ENCODE data around the gene ITGAL.

The ITGAL gene

GRCh38 chr16:30437511-30438046 is 35.0 kb upstream of the ITGAL start:
- Histone ChIP-seq H3K27ac (ENCODE audit: low read length) (no peak overlapping the region), H3K9ac (ENCODE audit: low read depth, low read length) (no peak overlapping the region), H3K9me3 (ENCODE audit: insufficient read depth, low read length, severe bottlenecking) (no peaks in the 10 kb centered on the region), H3K36me3 (ENCODE audit: insufficient read depth, low read length) (no peaks in the 10 kb centered on the region), H3K4me3 (ENCODE audit: low read depth in 1 of 2, low read length in 2 of 2) (no peak overlapping the region), H4K20me1 (ENCODE audit: insufficient read depth, low read length) (no peaks in the 10 kb centered on the region), H3K79me2 (ENCODE audit: insufficient read depth, low read length) (no peaks in the 10 kb centered on the region), H3K27me3 (ENCODE audit: insufficient read depth, low read length, poor library complexity) (no peaks in the 10 kb centered on the region), H2AFZ (ENCODE audit: low read depth, low read length) (no peak overlapping the region), H3K4me2 (ENCODE audit: insufficient read depth, low read length) (no peak overlapping the region), H3K4me1 (ENCODE audit: insufficient read depth, low read length) (no peaks in the 10 kb centered on the region)
- ATAC-seq (ENCODE audit: insufficient read depth, low read depth) (no peak), DNase-seq (no peak)
- TF ChIP-seq EZH2 (IDR thresholded peaks at IDR 0.05; ENCODE audit: borderline replicate concordance, low read depth, low read length, severe bottlenecking), result no peak
- TF ChIP-seq, protein P1, sequence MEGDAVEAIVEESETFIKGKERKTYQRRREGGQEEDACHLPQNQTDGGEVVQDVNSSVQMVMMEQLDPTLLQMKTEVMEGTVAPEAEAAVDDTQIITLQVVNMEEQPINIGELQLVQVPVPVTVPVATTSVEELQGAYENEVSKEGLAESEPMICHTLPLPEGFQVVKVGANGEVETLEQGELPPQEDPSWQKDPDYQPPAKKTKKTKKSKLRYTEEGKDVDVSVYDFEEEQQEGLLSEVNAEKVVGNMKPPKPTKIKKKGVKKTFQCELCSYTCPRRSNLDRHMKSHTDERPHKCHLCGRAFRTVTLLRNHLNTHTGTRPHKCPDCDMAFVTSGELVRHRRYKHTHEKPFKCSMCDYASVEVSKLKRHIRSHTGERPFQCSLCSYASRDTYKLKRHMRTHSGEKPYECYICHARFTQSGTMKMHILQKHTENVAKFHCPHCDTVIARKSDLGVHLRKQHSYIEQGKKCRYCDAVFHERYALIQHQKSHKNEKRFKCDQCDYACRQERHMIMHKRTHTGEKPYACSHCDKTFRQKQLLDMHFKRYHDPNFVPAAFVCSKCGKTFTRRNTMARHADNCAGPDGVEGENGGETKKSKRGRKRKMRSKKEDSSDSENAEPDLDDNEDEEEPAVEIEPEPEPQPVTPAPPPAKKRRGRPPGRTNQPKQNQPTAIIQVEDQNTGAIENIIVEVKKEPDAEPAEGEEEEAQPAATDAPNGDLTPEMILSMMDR (IDR thresholded peaks at IDR 0.05; ENCODE audit: borderline replicate concordance, extremely low read depth, low read length, poor library complexity, severe bottlenecking), result no peak

- no peak for DNase-seq
- peaks cover 8% of the 10 kb centered on the region for H3K79me2 ChIP-seq (ENCODE audit: insufficient read depth, low read length)
- no peaks in the 10 kb centered on the region for H3K9me3 ChIP-seq (ENCODE audit: insufficient read depth, low read length, severe bottlenecking)
- no peaks in the 10 kb centered on the region for H3K27me3 ChIP-seq (ENCODE audit: insufficient read depth, low read length, poor library complexity)
- no peak overlapping the region for H3K4me3 ChIP-seq (ENCODE audit: low read depth in 1 of 2, low read length in 2 of 2)
- H3K36me3 ChIP-seq (ENCODE audit: insufficient read depth, low read length), result peaks cover 10% of the 10 kb centered on the region
- ATAC-seq (ENCODE audit: insufficient read depth, low read depth), result no peak
- H4K20me1 ChIP-seq (ENCODE audit: insufficient read depth, low read length), result peaks cover 4% of the 10 kb centered on the region; the same call in 1 of the 2 replicates
- no peak for TF ChIP-seq EZH2 (IDR thresholded peaks at IDR 0.05; ENCODE audit: borderline replicate concordance, low read depth, low read length, severe bottlenecking)
- TF ChIP-seq, protein P1 (IDR thresholded peaks at IDR 0.05; ENCODE audit: borderline replicate concordance, extremely low read depth, low read length, poor library complexity, severe bottlenecking), result no peak
- no peak overlapping the region for H2AFZ ChIP-seq (ENCODE audit: low read depth, low read length)
- no peak overlapping the region for H3K9ac ChIP-seq (ENCODE audit: low read depth, low read length)
- peaks cover 10% of the 10 kb centered on the region for H3K4me1 ChIP-seq (ENCODE audit: insufficient read depth, low read length)
- H3K4me2 ChIP-seq (ENCODE audit: insufficient read depth, low read length), result no peak overlapping the region
- no peak overlapping the region for H3K27ac ChIP-seq (ENCODE audit: low read length)
Observed at GRCh38 chr16:30438835-30439234, 33.7 kb upstream of the ITGAL start.

DNA sequence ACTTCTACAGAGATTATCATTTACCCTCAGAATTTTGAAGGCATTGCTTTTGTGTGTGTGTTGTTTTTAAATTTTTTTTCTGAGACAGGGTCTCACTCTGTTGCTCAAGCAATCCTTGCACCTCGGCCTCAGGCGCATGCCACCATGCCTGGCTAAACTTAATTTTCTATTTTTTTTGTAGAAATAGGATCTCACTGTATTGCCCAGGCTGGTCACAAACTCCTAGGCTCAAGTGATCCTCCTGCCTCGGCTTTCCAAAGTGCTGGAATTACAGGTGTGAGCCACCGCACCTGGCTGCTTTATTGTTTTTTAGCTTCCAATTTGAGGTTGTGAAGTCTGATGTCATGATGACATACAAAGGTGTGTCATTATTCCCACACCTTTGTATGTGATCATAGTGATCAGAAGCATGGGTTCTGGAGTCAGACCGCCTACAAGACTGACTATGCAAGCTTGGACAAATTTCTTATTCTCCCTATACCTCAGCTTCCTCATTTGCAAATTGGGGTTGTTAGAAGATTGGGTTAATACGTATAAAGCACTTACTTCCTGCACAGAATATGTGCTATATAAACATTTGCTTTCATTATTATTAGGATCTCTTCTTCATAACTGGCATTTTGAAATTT is 32.7 kb upstream of the ITGAL start:
- Histone ChIP-seq H3K4me3 (ENCODE audit: low read depth in 1 of 2, low read length in 2 of 2) (no peak overlapping the region), H3K36me3 (ENCODE audit: insufficient read depth, low read length) (peaks cover 20% of the 10 kb centered on the region), H3K4me1 (ENCODE audit: insufficient read depth, low read length) (peaks cover 20% of the 10 kb centered on the region), H3K9ac (ENCODE audit: low read depth, low read length) (no peak overlapping the region), H3K4me2 (ENCODE audit: insufficient read depth, low read length) (no peak overlapping the region), H3K79me2 (ENCODE audit: insufficient read depth, low read length) (peaks cover 18% of the 10 kb centered on the region), H3K27ac (ENCODE audit: low read length) (no peak overlapping the region), H2AFZ (ENCODE audit: low read depth, low read length) (no peak overlapping the region), H4K20me1 (ENCODE audit: insufficient read depth, low read length) (peaks cover 14% of the 10 kb centered on the region), H3K9me3 (ENCODE audit: insufficient read depth, low read length, severe bottlenecking) (no peaks in the 10 kb centered on the region), H3K27me3 (ENCODE audit: insufficient read depth, low read length, poor library complexity) (no peaks in the 10 kb centered on the region)
- no peak for TF ChIP-seq EZH2 (IDR thresholded peaks at IDR 0.05; ENCODE audit: borderline replicate concordance, low read depth, low read length, severe bottlenecking)
- TF ChIP-seq, protein P1 (IDR thresholded peaks at IDR 0.05; ENCODE audit: borderline replicate concordance, extremely low read depth, low read length, poor library complexity, severe bottlenecking), result no peak
- ATAC-seq (ENCODE audit: insufficient read depth, low read depth) (no peak), DNase-seq (no peak)
